Panc1 (cell line): ENCODE data around the gene C1QTNF4.

ENCODE experiments used
- CTCF ChIP-seq: fragments of 450-650 bp; IDR thresholded peaks from 2 replicates; pipeline ENCODE4 v1.5.1; 2017; ENCODE audit warnings: mild to moderate bottlenecking
- POLR2AphosphoS5 ChIP-seq: IDR thresholded peaks from 2 replicates; pipeline ENCODE4 v1.6.1; 2012; ENCODE audit warnings: mild to moderate bottlenecking, low read depth, low read length, moderate library complexity
- TF ChIP-seq, protein P1 (sequence below), 2 experiments: IDR thresholded peaks; 2 replicates each; pipeline ENCODE4 v1.6.1; 2011 to 2012; ENCODE audit warnings: low read depth in 2 of 2, control low read depth in 1 of 2, low read length in 1 of 2, mild to moderate bottlenecking in 1 of 2, moderate library complexity in 1 of 2; ENCODE audit not compliant: insufficient read depth in 1 of 2

- no peak for TF ChIP-seq POLR2AphosphoS5
- TF ChIP-seq, protein P1, sequence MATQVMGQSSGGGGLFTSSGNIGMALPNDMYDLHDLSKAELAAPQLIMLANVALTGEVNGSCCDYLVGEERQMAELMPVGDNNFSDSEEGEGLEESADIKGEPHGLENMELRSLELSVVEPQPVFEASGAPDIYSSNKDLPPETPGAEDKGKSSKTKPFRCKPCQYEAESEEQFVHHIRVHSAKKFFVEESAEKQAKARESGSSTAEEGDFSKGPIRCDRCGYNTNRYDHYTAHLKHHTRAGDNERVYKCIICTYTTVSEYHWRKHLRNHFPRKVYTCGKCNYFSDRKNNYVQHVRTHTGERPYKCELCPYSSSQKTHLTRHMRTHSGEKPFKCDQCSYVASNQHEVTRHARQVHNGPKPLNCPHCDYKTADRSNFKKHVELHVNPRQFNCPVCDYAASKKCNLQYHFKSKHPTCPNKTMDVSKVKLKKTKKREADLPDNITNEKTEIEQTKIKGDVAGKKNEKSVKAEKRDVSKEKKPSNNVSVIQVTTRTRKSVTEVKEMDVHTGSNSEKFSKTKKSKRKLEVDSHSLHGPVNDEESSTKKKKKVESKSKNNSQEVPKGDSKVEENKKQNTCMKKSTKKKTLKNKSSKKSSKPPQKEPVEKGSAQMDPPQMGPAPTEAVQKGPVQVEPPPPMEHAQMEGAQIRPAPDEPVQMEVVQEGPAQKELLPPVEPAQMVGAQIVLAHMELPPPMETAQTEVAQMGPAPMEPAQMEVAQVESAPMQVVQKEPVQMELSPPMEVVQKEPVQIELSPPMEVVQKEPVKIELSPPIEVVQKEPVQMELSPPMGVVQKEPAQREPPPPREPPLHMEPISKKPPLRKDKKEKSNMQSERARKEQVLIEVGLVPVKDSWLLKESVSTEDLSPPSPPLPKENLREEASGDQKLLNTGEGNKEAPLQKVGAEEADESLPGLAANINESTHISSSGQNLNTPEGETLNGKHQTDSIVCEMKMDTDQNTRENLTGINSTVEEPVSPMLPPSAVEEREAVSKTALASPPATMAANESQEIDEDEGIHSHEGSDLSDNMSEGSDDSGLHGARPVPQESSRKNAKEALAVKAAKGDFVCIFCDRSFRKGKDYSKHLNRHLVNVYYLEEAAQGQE (IDR thresholded peaks at IDR 0.05; ENCODE audit: insufficient read depth in 1 of 2, low read depth in 2 of 2, low read length in 1 of 2): no peak
- no peak for TF ChIP-seq CTCF
Observed at GRCh38 chr11:47587039-47587716, 7.0 kb downstream of the C1QTNF4 start.
